Type B pancreatic cell (in vitro differentiated cells): ENCODE measurements around the gene CBFA2T3. TPM values are rescaled to one million over a fixed set of nuclear protein-coding genes. Genes with fewer than 3 reads are reported as not detected.

Experiments
- DNase-seq: peaks from one replicate; pipeline ENCODE4 v3.0.0; 2021; ENCODE audit warnings: mixed read lengths; ENCODE audit not compliant: unreplicated experiment; ENCODE audit errors: extremely low spot score
- H3K27ac Mint-ChIP-seq: 2 replicates; pipeline ENCODE4 v1.8.0; 2021; ENCODE audit warnings: mild to moderate bottlenecking, mixed read lengths
- H3K27me3 Mint-ChIP-seq: 2 replicates; pipeline ENCODE4 v1.8.0; 2021; ENCODE audit warnings: mixed read lengths
- H3K36me3 Mint-ChIP-seq: 2 replicates; pipeline ENCODE4 v1.8.0; 2021; ENCODE audit warnings: mixed read lengths
- H3K4me1 Mint-ChIP-seq: one replicate; pipeline ENCODE4 v1.8.0; 2021; ENCODE audit warnings: mixed read lengths; ENCODE audit not compliant: unreplicated experiment
- H3K4me3 Mint-ChIP-seq: 2 replicates; pipeline ENCODE4 v1.8.0; 2021; ENCODE audit warnings: mild to moderate bottlenecking, mixed read lengths
- H3K9me3 Mint-ChIP-seq: 2 replicates; pipeline ENCODE4 v1.8.0; 2021; ENCODE audit warnings: mixed read lengths
- CTCF ChIP-seq: fragments of 200-600 bp; sonication (generic); conservative IDR thresholded peaks from 2 replicates; pipeline ENCODE4 v1.5.0; 2021; ENCODE audit warnings: antibody characterized with exemption, mild to moderate bottlenecking
- total RNA-seq: library from RNA; stranded (reverse); gene quantifications from 2 replicates; pipeline ENCODE4 v1.2.1, GENCODE V29; 2021; ENCODE audit warnings: low replicate concordance

The CBFA2T3 gene
- total RNA-seq, 1 donor from 2014 or later = 8.9 TPM

DNA sequence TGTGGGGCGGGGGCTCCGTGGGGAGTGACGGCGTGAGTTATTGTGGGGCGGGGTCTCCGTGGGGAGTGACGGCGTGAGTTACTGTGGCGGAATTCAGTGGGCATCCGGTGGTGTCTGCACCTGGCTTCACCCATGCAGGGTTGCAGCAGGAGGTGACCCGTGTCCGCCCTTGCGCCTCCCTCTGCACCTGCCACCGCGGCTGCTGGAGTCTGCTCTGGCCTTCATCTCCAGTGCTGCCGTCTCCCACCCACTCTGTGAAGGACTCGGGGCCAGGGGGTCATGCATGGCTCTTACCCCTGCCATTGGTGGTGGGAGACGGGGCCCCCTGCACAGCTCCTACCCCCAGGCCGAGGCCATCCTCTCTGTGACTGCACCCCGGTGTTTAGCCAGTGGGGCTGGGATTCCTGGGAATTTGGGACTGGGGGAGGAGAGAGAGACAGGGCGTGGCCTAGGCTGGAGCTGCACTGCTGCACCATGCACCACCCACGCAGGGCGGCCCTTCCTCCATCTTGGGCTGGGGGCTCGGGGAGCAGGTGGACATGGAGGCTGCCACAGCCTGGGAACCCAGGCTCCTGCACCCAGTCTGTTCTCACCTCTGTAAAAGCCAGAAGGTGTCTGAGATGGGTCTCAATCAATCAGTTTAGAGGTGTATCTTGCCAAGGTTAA, 109.3 kb downstream of the CBFA2T3 start:
- Mint-ChIP-seq H3K27ac (no peak overlapping the region), H3K36me3 (no peaks in the 10 kb centered on the region), H3K4me1 (no peaks in the 10 kb centered on the region), H3K4me3 (no peak overlapping the region), H3K9me3 (no peaks in the 10 kb centered on the region), H3K27me3 (no peaks in the 10 kb centered on the region)
- TF ChIP-seq CTCF = no peak
- no peak for DNase-seq

DNA sequence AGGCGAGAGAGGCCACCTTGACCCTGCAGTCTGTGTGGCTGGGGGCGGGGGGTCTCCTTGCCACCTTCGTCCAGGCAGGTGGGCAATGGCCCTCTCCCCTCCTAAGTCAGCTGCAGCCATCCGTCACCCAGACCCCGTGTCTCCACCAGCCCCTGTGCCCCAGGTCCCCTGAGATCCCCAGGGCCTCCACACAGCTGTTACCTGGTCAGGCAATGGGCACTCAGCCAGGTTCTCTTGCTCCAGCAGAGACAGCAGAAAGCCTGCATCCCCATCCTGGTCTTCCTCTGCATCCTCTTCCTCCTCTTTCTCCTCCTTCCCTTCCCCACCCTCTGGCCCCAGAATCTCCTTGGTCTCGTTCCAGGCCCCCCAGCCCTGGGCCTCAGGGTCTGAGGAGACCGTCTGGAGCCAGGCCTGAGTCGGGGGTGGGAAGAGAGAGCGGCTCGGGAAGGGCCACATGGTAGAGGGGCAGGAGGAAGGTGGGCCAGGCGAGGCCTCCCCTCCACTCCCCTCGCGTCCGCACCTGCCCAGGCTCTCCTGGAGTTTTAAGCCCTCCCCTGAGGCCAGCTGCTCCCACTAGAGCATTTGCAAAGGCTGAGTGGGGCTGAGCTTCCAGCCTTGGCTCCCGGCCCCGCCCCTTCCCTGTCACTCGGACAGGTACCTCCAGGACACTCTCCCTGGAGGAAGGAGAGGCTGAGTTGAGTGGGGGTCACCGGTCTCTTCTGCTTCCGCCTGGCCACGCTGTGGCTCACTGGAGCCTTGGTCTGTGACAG, 110.7 kb downstream of the CBFA2T3 start, which contains the start of gene PABPN1L:
TSS of gene PABPN1L (minus strand) at position 510 of the 770 bp plus-strand sequence. CDS start at position 456, 54 bp downstream.
- no peak within 1 kb of the TSS for H3K4me3 Mint-ChIP-seq
- TF ChIP-seq CTCF = no peak
- H3K9me3 Mint-ChIP-seq = no peaks in the 10 kb centered on the region
- no peaks in the 10 kb centered on the region for H3K27me3 Mint-ChIP-seq
- no peaks in the 10 kb centered on the region for H3K4me1 Mint-ChIP-seq
- DNase-seq = no peak
- H3K36me3 Mint-ChIP-seq = no peaks in the 10 kb centered on the region
- H3K27ac Mint-ChIP-seq = no peak within 1 kb of the TSS

DNA sequence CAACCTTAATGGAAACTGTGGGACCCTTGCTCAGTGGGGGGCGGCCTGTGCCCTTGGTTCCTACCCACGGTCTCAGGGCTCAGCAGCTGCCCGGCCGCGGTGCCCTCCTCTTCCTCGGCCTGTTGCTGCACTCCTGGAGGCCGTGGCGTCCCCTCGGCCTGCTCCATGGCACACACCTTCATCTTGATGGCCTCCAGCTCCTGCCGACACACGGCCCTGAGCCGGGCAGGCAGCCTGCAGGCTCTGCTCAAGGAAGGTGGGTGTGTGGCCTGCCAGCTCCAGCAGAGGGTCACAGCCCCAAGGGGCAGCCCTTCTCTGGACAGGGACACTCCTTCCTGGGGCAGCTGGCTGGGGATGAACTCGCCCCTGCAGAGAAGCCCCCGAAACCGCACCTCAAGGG, 111.3 kb downstream of the CBFA2T3 start:
- Mint-ChIP-seq H3K27ac (no peak overlapping the region), H3K4me3 (no peak overlapping the region), H3K27me3 (no peaks in the 10 kb centered on the region), H3K36me3 (no peaks in the 10 kb centered on the region), H3K4me1 (no peaks in the 10 kb centered on the region), H3K9me3 (no peaks in the 10 kb centered on the region)
- TF ChIP-seq CTCF = no peak
- no peak for DNase-seq

DNA sequence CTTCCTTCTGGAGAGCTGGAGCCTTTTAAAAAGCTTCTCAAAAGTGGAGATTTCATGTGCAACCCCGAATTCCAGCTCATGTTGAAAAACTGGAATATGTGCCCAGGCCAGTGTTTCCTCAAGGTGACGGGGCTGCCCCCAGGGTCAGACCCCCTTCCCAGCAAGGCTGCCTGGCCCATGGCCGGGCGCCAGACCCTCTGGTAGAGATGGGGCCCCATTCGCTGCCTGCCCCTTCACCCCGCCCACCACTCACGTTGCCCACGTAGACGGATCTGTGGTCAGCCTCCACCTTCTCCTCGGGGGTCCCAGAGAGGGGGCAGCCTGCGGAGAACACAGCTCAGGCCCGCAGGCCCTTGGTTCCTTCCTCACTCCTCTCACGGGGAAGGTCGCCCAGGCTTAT, 111.7 kb downstream of the CBFA2T3 start:
- no peaks in the 10 kb centered on the region for H3K4me1 Mint-ChIP-seq
- H3K36me3 Mint-ChIP-seq = no peaks in the 10 kb centered on the region
- DNase-seq = no peak
- no peaks in the 10 kb centered on the region for H3K27me3 Mint-ChIP-seq
- no peak overlapping the region for H3K27ac Mint-ChIP-seq
- H3K9me3 Mint-ChIP-seq = no peaks in the 10 kb centered on the region
- no peak for TF ChIP-seq CTCF
- H3K4me3 Mint-ChIP-seq = no peak overlapping the region

DNA sequence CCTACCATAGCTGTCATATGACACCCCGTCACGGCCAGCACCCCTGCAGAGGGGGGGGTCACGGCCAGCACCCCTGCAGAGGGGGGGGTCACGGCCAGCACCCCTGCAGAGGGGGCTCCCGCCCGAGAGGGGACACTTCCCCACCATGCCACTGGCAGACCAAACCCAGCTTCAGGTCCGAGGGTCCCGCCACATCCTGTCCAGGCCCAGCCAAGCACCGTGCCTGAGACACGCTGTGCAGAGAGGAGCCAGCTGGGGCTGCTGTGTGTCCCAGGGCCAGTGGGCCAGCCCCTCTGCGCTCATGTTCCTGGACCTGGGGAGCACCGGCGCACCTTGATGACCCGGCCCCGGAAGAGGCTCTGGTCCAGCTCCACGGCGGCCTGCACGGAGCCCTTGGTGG, 112.5 kb downstream of the CBFA2T3 start:
- H3K27ac Mint-ChIP-seq = no peak overlapping the region
- no peak for TF ChIP-seq CTCF
- H3K27me3 Mint-ChIP-seq = no peaks in the 10 kb centered on the region
- no peaks in the 10 kb centered on the region for H3K4me1 Mint-ChIP-seq
- DNase-seq = no peak
- H3K4me3 Mint-ChIP-seq = no peak overlapping the region
- H3K36me3 Mint-ChIP-seq = no peaks in the 10 kb centered on the region
- H3K9me3 Mint-ChIP-seq = no peaks in the 10 kb centered on the region
